KMS-11 (cell line): ENCODE measurements around the gene KCNJ4.

ENCODE experiments used
- H2AFZ ChIP-seq: fragments of 200-600 bp; sonication (generic); 2 replicates; pipeline ENCODE4 v1.6.1; 2016; ENCODE audit warnings: antibody characterized with exemption, mixed run types, low read depth
- H3K27ac ChIP-seq: fragments of 200-600 bp; sonication (generic); 2 replicates; pipeline ENCODE4 v1.6.1; 2016; ENCODE audit warnings: mild to moderate bottlenecking, mixed run types
- H3K27me3 ChIP-seq: fragments of 200-600 bp; sonication (generic); 2 replicates; pipeline ENCODE4 v1.6.1; 2017; ENCODE audit warnings: mild to moderate bottlenecking, low read depth, mixed run types, moderate library complexity; ENCODE audit not compliant: insufficient read depth
- H3K36me3 ChIP-seq: fragments of 200-600 bp; sonication (generic); 2 replicates; pipeline ENCODE4 v1.6.1; 2017; ENCODE audit warnings: mild to moderate bottlenecking, mixed run types; ENCODE audit not compliant: insufficient read depth
- H3K4me1 ChIP-seq: fragments of 200-600 bp; sonication (generic); 2 replicates; pipeline ENCODE4 v1.6.1; 2016; ENCODE audit warnings: mild to moderate bottlenecking, low read depth, mixed run types; ENCODE audit not compliant: poor library complexity, severe bottlenecking
- H3K4me2 ChIP-seq: fragments of 200-600 bp; sonication (generic); 2 replicates; pipeline ENCODE4 v1.7.0; 2016; ENCODE audit warnings: mild to moderate bottlenecking, mixed run types
- H3K4me3 ChIP-seq: fragments of 200-600 bp; sonication (generic); IDR thresholded peaks from 2 replicates; pipeline ENCODE4 v1.6.1; 2017; ENCODE audit warnings: low read depth, low read length, mixed read lengths; ENCODE audit not compliant: insufficient read depth
- H3K79me2 ChIP-seq: fragments of 200-600 bp; sonication (generic); 2 replicates; pipeline ENCODE4 v1.6.1; 2016; ENCODE audit warnings: low read depth, mixed run types; ENCODE audit not compliant: insufficient read depth
- H3K9ac ChIP-seq: fragments of 200-600 bp; sonication (generic); 2 replicates; pipeline ENCODE4 v1.6.1; 2016; ENCODE audit warnings: mild to moderate bottlenecking, mixed run types
- H4K20me1 ChIP-seq: fragments of 200-600 bp; sonication (generic); 2 replicates; pipeline ENCODE4 v1.6.1; 2016; ENCODE audit warnings: mild to moderate bottlenecking, mixed run types; ENCODE audit not compliant: insufficient read depth
- TF ChIP-seq, protein P1 (sequence below): fragments of 200-600 bp; sonication (generic); conservative IDR thresholded peaks from 2 replicates; pipeline ENCODE4 v1.6.1; 2017; ENCODE audit warnings: low read depth, mild to moderate bottlenecking, antibody characterized with exemption, low read length, moderate library complexity, mixed read lengths

Gene KCNJ4

DNA sequence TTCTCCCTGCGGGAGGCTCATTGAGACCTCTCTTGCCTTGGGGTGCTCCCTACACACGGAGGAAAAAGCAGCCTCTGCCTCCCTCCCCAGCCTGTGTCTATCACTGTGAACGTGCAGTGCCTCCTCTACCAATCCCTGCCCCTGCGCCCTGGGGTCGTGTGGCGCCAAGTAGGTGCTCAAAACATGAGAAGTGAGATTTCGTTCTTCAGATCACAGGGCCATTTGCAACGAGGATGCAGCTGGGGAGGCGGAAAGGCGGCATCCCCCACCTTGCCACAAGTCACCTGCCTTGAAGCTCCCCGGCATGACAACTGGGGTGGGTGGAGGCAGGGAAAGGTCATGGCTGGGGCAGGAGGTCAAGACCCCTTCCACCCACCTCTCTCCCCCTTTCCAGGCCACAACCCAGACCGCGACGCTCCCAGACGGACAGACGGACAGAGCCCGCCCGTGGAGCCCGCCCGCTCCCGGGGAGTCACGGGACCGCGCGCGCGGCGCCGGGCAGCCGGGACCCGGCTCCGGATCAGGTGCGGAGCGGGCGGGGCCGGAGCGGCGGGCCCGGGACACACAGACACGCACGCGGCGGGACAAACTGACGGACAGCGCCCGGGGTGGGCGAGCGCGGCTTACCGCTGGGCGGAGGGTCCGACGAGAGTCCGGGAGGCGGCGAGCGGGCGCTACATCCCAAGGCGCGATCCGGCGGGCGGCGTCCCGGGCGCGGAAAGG lies 485 bp downstream of the KCNJ4 start:
- Histone ChIP-seq H4K20me1 (no peaks in the 10 kb centered on the region), H3K36me3 (no peaks in the 10 kb centered on the region), H3K4me2 (peak overlapping the region; percentile 45; the same call in 1 of the 2 replicates), H3K9ac (no peak overlapping the region), H3K27ac (no peak overlapping the region), H3K79me2 (no peaks in the 10 kb centered on the region), H3K4me1 (peaks cover 13% of the 10 kb centered on the region), H2AFZ (peak overlapping the region; percentile 34; the same call in 1 of the 2 replicates), H3K27me3 (peaks cover 38% of the 10 kb centered on the region; the same call in 1 of the 2 replicates), H3K4me3 (no peak overlapping the region)
- TF ChIP-seq, protein P1, sequence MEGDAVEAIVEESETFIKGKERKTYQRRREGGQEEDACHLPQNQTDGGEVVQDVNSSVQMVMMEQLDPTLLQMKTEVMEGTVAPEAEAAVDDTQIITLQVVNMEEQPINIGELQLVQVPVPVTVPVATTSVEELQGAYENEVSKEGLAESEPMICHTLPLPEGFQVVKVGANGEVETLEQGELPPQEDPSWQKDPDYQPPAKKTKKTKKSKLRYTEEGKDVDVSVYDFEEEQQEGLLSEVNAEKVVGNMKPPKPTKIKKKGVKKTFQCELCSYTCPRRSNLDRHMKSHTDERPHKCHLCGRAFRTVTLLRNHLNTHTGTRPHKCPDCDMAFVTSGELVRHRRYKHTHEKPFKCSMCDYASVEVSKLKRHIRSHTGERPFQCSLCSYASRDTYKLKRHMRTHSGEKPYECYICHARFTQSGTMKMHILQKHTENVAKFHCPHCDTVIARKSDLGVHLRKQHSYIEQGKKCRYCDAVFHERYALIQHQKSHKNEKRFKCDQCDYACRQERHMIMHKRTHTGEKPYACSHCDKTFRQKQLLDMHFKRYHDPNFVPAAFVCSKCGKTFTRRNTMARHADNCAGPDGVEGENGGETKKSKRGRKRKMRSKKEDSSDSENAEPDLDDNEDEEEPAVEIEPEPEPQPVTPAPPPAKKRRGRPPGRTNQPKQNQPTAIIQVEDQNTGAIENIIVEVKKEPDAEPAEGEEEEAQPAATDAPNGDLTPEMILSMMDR = no peak

DNA sequence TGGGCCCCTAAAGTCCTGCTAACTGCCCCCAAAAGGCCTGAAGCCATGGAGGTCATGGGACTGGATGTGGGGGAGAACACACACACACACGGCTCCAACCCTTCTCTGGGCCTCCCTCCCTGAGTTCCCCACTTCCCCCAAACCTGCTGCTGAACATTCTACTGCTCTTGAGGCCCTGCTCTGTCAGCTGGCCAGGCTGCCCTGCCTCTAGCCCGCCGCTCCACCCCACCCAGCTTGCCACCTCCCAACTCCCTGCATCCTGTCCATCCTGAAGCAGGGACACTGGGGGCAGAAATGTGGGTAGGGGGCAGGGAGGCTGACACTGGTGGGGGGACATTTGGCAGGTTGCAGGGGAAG lies 1.0 kb downstream of the KCNJ4 start:
- no peak overlapping the region for H3K4me2 ChIP-seq
- no peaks in the 10 kb centered on the region for H3K36me3 ChIP-seq
- H2AFZ ChIP-seq = no peak overlapping the region
- H3K9ac ChIP-seq = no peak overlapping the region
- H3K4me3 ChIP-seq = no peak overlapping the region
- TF ChIP-seq, protein P1 = no peak
- no peaks in the 10 kb centered on the region for H4K20me1 ChIP-seq
- H3K27me3 ChIP-seq = peaks cover 38% of the 10 kb centered on the region; the same call in 1 of the 2 replicates
- H3K79me2 ChIP-seq = no peaks in the 10 kb centered on the region
- H3K27ac ChIP-seq = no peak overlapping the region
- peaks cover 13% of the 10 kb centered on the region for H3K4me1 ChIP-seq

DNA sequence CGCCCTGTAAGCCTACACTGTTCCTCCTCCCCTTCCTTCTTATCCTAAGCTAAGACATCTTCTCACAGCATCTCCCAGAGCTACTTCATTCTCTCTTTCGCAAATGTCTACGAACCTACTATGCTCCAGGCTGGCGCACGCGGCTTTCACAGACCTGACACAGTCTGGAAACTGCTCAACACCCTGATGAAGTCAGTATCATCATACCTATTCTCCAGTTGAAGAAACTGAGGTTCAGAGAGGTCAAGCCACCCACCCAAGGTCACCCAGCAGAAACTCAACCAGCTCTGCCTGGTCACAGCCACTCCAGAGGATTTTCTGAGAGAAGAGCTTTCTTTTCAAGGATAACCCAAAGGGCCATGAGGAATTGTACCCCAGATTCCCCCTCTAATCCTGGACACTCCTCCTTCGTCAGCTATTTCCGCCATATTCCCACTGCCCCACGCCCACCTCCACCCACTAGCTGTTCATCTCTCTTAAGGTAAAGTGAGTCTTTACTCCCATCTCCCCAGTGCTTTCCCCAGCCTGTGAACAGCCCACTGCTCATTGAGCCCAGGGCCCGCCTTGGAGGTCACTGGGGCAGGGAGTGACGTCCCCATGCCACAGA lies 1.8 kb downstream of the KCNJ4 start:
- Histone ChIP-seq H3K27ac (no peak overlapping the region), H4K20me1 (no peaks in the 10 kb centered on the region), H3K4me3 (no peak overlapping the region)

DNA sequence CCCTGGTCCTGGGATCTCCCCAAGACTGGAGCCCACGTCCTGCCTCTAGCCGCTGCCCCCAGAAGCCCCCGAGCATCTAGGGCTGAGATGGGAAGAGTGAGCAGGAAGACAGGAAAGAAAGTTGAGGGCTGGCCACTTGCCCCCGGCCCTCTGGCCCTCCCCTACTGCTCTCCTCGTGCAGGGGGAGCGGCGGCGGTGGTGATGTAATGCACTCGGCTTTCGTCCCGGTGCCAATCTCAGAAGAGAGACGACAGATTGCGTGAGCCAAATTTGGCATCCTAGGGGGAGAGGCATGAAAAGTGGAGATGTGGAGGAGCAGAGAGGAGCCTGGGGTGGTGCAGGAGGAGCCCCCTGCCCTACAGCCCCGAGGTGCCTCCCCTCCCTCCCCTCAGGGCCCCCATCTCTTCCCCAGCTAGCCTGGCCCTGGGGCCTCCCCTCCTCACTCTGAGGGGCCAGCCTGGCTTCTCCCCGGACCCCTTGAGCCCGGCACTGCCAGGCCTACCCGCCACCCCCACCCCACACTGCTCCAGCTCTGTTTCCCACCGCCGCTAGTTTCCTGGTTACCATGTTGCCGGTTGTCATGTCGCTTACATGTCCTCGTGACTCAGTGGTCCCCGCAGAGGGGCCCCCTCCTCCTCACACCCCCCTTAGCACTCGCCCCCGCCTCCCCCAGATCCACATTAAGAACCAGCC lies 2.5 kb downstream of the KCNJ4 start:
- Histone ChIP-seq H4K20me1 (no peaks in the 10 kb centered on the region), H3K36me3 (no peaks in the 10 kb centered on the region), H2AFZ (no peak overlapping the region), H3K27me3 (peaks cover 38% of the 10 kb centered on the region; the same call in 1 of the 2 replicates), H3K4me3 (no peak overlapping the region), H3K27ac (no peak overlapping the region), H3K9ac (no peak overlapping the region), H3K4me1 (peaks cover 13% of the 10 kb centered on the region), H3K79me2 (no peaks in the 10 kb centered on the region), H3K4me2 (no peak overlapping the region)
- TF ChIP-seq, protein P1 = no peak

More for the DNA sequence above, 1.8 kb downstream of the KCNJ4 start:
- no peak overlapping the region for H3K4me2 ChIP-seq
- H3K79me2 ChIP-seq = no peaks in the 10 kb centered on the region
- H3K4me1 ChIP-seq = peaks cover 13% of the 10 kb centered on the region
- TF ChIP-seq, protein P1 = no peak
- H3K9ac ChIP-seq = no peak overlapping the region
- no peak overlapping the region for H2AFZ ChIP-seq
- peaks cover 38% of the 10 kb centered on the region; the same call in 1 of the 2 replicates for H3K27me3 ChIP-seq
- no peaks in the 10 kb centered on the region for H3K36me3 ChIP-seq
